ENCODE measurements around the gene KCTD3.

KCTD3 gene

DNA sequence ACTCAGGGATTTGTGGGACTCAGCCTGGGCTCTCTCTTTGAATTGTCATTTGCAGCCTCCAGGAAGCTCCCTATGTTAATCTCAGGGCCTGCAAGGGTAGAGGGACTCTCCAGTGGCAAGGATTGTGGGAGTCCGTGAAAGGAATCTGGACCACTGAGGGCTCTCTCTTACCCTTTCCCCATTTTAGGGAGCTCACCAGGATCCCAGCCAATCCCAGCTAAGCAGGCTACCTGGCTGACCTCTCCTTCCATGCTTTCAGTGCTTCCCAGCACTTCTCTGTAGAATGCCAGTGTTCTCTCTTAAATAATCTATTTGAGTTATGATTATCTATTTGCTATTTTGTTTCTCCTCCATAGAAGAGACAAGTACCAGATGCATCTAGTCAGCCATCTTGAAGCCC, 9.6 kb upstream of the KCTD3 start:
- no peak for DNase-seq

DNA sequence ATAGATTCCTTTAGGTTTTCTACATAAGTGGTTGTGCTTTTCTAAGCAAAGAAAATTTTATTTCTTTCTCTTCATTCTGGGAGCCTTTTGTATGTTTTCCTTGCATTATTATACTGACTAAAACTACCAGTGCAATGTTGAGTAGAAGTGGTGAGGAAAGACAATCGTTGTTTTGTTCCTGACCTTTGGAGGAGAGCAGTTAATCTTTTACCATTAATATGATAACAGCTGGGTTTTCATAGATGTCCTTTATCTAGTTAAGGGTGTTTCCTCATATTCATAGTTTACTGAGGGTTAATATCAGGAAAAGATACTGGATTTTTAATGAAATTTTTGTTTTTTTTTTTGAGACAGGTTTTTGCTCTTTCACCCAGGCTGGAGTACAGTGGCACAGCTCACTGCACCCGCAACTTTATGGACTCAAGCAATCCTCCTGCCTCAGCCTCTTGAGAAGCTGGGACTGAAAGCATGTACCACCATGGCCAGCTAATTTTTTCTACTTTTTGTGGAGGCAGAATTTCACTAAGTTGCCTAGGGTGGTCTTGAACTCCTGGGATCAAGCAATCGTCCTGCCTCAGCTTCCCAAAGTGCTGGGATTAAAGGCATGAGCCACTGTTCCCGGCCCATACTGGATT, 9.0 kb upstream of the KCTD3 start:
- no peak for DNase-seq

DNA sequence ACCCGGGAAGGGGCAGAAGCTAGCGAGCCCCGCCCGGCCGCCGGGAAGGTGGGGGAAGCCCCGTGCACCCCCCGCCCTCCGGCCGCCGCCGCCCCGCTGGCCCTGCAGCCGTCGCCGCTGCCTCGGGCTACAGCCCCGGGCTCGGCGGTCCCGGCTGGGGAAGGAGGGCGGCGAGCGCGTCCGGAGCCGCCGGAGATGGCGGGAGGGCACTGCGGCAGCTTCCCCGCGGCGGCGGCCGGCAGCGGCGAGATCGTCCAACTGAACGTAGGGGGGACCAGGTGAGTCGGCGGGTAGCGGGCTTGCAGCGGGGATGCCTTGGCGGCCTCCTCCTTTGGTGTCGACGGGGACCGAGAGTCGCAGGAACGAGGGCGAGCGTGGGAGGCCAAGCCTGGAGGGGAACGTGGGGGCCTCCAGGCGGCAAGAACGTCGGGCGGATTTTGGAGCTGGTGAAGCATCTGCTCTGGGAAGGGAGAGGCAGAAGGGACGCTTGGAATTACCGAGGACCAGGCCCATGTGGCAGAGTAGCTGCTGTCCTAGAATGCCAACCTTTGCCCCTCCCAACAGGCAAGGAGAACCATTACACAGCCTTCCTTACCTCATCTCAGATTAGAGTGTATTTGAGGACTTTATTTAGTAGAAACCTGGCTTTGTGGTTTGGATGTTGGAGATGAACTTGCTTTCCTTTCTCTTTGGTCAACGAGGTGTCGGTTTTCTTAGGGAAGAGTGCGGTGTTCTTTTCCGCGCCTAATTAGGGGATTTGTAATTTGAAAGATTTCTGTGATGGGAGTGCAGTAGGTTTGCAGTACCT, 591 bp downstream of the KCTD3 start:
- peak; percentile 50 for DNase-seq

DNA sequence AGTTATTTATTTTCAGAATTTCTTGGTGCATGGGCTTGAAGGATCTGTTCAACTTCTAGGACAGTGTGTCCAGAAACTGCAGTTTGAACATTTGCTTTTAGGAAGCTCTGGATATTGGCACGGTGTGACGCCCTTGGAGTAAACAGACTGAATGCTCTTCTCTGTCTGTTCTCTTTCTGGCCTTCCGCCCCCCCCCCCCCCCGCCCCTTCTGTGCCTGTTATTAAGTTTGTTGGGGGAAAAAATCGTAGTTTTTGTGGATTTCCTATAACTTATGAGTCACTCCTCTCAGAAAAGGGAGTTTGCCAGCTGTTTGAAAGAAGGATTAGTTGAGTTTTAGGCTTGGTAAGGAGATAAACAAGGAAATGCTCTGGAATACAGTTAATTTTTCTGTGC, 1.2 kb downstream of the KCTD3 start:
- DNase-seq, result no peak

DNA sequence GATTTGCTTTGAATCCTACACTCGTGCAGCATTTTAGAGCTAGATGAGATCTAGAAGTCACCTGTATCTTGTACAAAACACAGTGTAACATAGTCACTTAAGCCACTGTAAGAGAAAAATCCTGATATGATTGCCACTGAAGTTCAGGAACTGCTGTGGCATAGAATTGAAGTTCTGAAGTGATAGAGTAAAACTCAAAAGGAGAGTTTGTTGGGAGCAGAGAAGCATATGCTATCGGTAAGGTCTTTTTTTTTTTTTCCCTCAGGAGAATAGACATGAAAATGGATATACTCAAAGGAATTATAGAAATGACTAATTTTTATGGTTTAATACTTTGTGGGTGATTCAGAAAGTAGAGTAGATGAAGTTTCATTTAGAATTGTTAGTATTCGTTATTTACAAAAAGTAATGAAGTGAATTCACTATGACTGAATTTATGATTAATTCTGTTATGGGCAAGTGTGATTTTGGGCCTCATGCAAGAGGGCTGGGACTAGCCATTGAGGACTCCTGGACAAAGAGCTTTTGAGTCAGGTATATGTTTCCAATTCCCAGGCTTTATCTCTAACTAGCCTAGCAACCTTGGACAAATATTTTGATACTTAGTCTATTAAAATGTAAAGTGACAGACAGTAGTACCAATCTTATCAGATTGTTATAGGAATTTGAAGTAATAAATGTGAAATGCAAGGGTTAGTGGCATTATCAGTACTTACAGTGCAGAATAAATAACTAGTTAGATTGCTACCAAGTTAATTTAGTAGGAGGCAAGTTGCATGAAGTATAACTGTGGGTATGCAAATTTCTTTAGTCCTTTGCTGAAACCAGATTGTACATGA, 3.1 kb downstream of the KCTD3 start:
- no peak for DNase-seq

DNA sequence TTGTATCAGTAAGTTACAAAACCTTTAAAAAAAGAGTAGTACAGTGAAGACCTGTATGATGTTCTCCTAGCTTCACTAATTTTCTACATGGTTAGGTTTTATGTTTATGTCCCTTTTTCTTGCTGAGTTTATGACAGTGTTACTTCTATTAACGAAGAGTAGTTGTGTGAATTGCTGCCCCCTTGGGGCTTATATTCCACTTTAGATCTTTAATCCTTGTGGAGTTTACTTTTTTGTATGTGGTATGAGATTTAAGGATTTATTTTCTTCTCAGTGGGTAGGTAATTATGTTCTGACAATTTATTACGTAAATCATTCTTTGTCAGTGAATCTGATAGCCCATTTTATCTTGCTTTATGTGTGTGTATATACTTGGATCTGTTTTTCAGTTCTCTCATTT, 14.8 kb downstream of the KCTD3 start:
- DNase-seq, result no peak

DNA sequence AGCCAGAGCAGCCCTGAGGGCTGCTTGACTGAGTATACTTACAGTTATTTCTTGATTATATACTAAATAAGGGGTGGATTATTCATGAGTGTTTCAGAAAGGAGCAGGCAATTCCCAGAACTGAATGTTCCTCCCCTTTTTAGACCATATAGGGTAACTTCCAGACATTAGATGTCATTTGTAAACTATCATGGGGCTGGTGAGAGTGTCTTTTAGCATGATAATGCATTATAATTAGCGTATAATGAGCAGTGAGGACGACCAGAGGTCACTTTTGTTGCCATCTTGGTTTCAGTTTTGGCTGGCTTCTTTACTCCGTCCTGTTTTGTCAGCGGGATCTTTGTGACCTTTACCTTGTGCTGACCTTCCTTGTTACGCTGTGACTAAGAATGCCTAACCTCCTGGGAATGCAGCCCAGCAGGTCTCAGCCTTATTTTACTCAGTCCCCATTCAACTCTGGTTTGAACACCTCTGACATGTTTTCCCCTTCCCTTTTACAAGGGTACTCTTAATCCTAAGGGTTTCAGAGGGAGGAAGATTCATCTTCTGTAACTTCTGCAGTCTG, 16.2 kb downstream of the KCTD3 start:
- no peak for DNase-seq

DNA sequence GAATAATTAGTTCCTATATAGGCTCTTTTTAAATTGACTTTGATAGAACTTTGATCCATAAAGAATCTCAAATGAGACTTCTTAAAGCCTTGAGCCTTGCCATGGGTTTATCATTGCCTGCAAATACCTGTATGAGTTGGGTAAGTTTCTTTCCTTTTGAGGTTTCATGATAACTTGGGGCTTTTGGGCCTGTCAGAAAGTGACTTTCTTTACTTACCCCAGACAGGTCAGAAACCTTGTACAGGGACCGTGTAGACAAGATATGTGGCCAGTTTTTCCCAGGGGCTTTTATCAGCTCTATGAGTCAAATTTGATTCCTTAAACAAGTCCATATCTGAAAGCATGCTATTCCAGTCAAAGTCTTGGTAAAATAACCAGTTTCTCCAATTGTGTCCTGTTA, 17.3 kb downstream of the KCTD3 start:
- no peak for DNase-seq

DNA sequence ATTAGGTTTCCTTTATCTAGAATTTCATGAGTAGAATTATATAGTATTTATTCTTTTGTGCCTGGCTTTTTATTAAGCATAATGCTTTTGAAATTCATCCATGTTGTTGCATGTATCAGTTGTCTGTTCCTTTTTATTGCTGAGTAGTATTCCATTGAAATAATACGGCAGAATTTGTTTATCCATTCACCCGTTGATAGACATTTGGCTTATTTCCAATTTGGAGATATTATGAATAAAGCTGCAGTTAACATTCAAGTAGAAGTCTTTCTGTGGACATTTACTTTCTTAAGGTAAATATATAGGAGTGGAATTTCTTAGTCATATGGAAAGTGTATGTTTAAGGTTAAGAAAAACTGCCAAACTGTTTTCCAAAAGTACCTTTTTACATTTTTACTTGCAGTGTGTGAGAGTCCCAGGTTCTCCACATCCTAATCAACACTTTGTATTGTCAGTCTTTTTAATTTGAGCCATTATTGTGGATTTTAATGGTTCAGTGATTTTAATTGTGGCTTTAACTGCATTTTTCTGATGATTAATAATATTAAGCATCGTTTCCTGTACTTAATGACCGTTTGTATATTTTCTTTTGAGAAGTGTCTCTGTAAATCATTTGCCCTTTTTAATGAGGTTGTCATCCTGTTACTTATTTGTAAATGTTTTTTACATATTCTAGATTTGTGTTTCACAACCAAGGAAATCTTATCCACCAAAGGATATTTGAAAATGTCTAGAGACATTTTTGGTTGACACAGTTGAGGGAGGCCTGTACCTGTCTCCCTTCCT, 22.7 kb downstream of the KCTD3 start:
- DNase-seq, result no peak

DNA sequence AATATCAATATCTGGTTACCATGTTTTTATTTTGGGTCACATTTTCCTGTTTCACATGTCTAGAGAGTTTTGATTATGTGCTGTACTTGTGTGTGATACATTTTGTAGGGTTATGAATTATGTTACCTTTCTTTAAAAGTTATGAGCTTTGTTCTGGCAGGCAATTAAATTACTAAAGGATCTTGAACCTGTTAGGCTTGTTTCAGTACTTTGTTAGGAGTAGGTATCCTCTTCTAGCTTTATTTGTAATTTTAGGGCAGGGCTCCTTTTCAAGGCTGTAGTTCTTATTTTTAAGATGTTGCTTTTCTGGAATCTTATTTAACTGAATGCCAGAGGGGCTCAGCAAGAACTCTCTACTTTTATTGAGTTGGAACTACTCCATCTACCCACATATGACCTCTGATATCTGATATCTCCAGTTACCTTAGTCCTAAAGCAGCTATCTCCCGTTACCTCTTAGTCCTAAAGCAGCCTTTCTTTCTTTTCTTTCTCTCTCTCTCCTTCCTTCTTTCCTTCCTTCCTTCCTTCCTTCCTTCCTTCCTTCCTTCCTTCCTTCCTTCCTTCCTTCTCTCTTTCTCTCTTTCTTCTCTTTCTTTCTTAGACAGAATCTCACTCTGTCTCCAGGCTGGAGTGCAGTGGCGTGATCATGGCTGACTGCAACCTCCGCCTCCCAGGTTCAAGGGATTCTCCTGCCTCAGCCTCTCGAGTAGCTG, 23.8 kb downstream of the KCTD3 start:
- no peak for DNase-seq

DNA sequence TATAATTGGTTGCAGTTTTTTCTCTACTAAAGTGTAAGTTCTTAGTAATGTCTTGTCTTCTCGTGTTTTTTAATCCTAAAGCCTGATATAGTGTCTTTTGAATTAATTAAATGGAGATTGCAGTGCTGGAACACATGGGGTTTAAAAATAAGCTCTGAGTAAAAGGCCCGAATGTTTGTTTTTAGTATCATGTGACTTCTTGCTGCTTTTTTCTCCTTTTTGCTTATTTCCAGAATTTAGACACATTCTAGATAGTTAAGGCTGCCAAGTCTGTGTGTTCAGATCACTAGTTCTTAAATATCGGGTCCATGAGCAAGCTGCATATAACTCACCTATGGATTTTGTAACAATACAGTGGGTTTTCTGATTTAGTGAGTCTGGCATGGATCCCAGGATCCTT, 27.5 kb downstream of the KCTD3 start:
- DNase-seq, result no peak

DNA sequence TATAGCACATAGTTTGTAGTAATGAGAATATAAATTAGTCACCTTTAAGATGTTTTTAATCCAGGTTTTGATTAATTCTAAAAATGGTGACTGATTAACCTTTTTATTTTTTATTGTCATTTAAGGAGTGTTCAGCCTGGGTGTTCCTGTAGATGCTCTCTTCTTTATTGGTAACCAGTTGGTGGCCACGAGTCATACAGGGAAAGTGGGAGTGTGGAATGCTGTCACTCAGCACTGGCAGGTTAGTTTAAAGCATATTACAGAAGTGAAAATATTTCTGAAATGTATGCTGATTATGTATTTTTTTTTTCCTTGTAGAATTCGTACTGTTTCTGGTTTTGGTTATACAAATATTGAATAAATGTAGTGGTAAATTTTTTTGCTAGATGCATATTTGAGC, 28.1 kb downstream of the KCTD3 start:
- no peak for DNase-seq

DNA sequence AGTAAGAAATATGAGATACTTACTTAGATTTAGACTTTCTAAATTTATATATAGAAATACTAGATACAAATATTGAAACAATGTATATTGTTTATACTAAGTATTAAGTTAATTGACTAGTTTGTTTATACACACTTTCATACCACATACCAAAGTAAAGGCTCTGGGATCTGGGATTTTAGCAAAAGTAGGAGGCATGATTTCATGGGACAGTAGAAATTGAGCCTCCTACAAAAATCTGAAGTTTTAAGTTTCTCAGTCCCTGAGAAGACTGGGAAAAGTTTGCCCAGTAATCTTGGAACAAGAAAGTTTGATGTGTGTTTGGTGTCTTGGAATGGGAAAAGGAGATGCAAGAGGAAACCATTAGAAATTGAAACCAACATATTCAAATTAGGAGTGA, 30.9 kb downstream of the KCTD3 start:
- DNase-seq, result no peak

DNA sequence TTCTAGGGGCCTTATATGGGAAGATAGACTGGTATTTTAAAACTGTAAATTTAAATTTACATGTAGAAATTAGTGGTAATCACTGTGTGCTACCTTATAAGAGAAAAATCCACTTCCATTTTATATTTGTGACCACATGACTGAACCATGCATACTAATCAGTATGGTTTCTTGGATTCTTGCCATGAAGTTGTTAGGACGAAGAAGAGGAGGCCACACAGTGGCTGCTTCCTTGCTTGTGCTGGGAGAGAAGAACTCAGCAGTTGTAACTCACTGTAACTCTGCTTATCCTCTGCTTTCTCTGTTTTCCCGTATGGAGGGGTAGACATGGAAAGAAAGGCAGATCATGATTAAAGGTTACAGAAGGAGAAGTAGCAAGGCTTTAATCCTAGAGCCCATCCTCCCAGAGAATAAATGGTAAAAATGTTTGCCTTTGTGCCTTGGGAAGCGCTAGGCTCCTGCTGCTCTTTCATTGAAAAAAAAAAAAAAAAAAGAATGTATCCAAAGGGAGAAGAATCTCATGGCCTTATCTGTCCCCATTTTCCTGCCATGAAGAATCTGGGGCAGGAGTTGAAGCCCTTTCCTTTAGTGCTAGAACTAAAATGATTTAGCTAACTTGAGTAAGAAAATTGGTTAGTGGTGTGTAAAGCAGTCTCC, 32.4 kb downstream of the KCTD3 start:
- no peak for DNase-seq

DNA sequence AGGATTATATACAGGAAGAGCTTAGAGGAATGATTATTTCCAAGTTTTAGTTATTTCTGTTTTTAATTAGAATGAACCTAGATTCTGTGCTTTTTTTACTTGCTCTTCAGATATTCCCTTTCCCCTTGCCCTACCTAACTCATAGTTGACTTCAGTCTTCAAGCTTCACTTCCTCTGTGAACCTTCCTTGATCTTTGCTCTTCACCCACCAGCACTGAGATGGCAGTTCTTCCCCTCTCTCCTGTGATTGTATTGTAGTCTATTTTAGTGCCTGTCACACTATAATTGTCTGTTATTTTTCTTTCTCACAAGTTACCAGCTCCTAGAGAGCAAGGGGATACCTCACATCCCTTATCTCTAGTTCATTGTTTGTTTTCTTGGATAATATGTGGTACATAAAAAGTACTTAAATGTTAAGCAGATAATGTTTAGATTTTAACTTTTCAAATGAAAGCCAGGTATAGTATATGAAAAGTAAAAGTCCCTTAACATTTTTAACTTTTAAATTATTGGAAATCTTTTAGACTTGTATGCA, 33.2 kb downstream of the KCTD3 start:
- no peak for DNase-seq

DNA sequence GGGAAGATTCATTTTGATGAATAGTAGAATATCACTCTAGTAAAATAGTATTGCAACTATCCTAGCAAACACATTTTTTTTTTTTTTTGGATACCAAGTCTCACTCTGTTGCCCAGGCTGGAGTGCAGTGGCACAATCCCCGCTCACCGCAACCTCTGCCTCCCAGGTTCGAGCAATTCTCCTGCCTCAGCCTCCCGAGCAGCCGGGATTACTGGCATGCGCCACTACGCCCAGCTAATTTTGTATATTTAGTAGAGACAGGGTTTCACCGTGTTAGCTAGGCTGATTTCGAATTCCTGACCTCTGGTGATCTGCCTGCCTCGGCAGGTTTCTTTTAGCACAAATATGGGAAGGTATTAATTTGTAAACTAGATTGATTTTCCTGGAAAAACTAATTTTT, 33.8 kb downstream of the KCTD3 start:
- DNase-seq, result no peak

DNA sequence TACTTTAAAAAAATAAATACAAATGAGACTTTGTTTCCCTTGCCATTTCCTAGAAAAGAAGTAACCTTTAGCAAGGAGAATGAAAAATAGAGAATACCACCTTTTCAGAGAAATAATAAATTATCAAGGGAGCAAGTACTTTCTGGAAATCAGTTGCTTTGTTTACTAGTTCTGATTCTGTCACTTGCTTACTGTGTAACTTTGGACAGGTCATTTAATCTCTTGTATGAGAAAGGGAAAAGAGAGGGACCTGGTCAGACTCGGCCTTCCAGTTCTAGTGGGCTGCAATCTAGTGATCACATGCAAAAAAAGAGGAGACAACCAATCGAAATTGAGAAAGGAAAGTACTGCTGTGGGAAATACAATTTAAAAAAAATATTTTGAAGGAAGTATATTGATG, 34.2 kb downstream of the KCTD3 start:
- DNase-seq, result no peak

DNA sequence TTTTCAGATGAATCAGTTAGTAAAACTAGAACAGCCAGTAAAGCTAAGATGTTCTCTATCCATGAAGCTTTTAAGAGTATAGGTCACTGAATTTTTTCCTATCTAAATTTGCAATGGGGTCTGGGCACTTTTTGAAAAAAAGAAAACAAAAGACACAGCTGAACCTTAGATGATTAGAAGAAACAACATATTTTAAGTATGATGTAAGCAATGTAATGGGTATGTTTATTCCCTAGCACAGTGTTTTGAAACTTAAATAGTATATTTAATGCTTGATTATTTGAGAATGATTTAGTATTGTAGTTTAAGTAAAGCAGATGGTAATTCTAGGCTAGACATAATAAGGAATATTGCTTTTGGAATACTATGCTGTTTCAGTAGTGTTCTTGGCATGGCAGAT, 36.2 kb downstream of the KCTD3 start:
- DNase-seq, result no peak

DNA sequence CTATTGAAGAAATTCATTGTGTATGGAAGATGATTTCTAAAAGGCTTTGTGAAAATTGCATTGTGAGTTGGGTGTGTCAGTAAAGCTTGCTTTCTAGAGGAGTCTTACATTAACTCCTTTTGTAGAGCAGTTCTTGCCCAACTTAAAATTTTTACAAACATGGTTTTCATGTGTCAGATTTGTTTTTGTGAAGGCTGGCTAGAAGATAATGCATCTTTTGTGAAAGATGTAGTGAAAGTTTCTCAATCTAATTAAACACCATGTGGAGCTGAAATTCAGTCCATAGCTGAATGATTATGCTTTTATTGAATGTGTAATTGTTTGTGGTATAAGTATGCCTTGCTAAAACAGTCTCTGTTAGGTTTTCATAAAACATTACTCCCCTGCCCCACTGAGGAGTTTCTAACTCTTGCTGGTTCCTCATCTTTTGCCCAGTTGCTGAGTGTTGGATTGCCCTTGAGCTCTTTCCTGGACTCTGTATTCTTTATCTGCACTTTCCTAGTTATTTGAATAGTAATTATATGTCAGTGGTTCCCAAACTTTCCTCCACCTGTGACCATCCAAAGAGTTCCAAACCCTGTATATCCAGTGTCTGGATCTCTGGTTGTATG, 38.0 kb downstream of the KCTD3 start:
- DNase-seq, result no peak

DNA sequence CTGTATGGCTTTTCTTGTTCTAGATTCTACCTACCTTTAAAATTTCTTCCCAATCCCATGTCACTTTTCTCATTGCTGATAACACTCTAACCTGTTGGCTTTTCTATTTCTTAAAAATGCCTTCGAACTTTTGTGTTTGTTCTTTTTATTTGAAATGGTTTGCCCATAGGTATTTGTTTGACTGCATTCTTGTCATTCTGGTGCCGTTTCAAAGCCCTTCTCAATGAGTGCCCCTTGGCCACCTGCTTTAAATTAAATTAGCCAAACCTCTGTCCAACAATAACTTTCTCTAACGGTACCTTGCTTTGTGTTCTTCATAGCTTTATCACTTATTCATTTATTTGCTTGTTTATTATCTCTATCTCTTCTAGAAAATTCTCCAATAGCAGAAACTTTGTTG, 38.9 kb downstream of the KCTD3 start:
- DNase-seq, result no peak

All from NCI-H524 treated with DMSO at 0.1 percent for 48 hours (cell line).